A673 (cell line): ENCODE data around the gene CRYBG3.

Experiments
- EZH2 ChIP-seq: fragments of 200-600 bp; sonication (generic); IDR thresholded peaks from 2 replicates; pipeline ENCODE4 v1.6.1; 2017; ENCODE audit warnings: borderline replicate concordance, low read depth, mild to moderate bottlenecking, mixed read lengths, antibody characterized with exemption, low read length; ENCODE audit not compliant: poor library complexity, severe bottlenecking
- TF ChIP-seq, protein P1 (sequence below): fragments of 300-800, 200-600 bp; sonication (generic); conservative IDR thresholded peaks from 2 replicates; pipeline ENCODE4 v1.5.1; 2017; ENCODE audit warnings: low read depth, mild to moderate bottlenecking, antibody characterized with exemption, low read length, moderate library complexity, mixed read lengths

GRCh38 chr3:97841956-97842355 is 20.1 kb downstream of the CRYBG3 start:
- TF ChIP-seq, protein P1, sequence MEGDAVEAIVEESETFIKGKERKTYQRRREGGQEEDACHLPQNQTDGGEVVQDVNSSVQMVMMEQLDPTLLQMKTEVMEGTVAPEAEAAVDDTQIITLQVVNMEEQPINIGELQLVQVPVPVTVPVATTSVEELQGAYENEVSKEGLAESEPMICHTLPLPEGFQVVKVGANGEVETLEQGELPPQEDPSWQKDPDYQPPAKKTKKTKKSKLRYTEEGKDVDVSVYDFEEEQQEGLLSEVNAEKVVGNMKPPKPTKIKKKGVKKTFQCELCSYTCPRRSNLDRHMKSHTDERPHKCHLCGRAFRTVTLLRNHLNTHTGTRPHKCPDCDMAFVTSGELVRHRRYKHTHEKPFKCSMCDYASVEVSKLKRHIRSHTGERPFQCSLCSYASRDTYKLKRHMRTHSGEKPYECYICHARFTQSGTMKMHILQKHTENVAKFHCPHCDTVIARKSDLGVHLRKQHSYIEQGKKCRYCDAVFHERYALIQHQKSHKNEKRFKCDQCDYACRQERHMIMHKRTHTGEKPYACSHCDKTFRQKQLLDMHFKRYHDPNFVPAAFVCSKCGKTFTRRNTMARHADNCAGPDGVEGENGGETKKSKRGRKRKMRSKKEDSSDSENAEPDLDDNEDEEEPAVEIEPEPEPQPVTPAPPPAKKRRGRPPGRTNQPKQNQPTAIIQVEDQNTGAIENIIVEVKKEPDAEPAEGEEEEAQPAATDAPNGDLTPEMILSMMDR, result no peak
- TF ChIP-seq EZH2, result no peak
